DND-41 (cell line): ENCODE measurements around the gene FAAH.

Source experiments
- ATAC-seq: fragments of 200-7000 bp; cut with Tn5 transposase; 3 replicates; pipeline ENCODE4 v1.9.1; 2021; ENCODE audit warnings: low read depth; ENCODE audit not compliant: insufficient read depth
- DNase-seq: peaks from one replicate; pipeline ENCODE4 v3.0.0-alpha.2; 2020
- H2AFZ ChIP-seq: 2 replicates; pipeline ENCODE4 v1.6.0; 2012; ENCODE audit warnings: low read depth, low read length
- H3K27ac ChIP-seq: 2 replicates; pipeline ENCODE4 v1.5.1; 2012; ENCODE audit warnings: low read length, inconsistent platforms
- H3K27me3 ChIP-seq: fragments of 200-600 bp; sonication (generic); 2 replicates; pipeline ENCODE4 v1.6.0; 2012; ENCODE audit warnings: low read length, mild to moderate bottlenecking, inconsistent platforms; ENCODE audit not compliant: insufficient read depth, poor library complexity
- H3K36me3 ChIP-seq: 2 replicates; pipeline ENCODE4 v1.5.1; 2012; ENCODE audit warnings: low read length, inconsistent platforms; ENCODE audit not compliant: insufficient read depth
- H3K4me1 ChIP-seq: 2 replicates; pipeline ENCODE4 v1.5.1; 2012; ENCODE audit warnings: mild to moderate bottlenecking, low read length; ENCODE audit not compliant: insufficient read depth
- H3K4me2 ChIP-seq: 2 replicates; pipeline ENCODE4 v1.6.0; 2012; ENCODE audit warnings: mild to moderate bottlenecking, moderate library complexity, low read length, inconsistent platforms; ENCODE audit not compliant: insufficient read depth
- H3K4me3 ChIP-seq, 2 experiments: fragments of 200-600 bp in 1 of 2; shearing (Covaris generic) in 1 of 2; 2 replicates each; pipeline ENCODE4 v1.5.1; 2012 to 2016; ENCODE audit warnings: inconsistent platforms in 2 of 2, low read length in 2 of 2, mild to moderate bottlenecking in 2 of 2, low read depth in 1 of 2, moderate library complexity in 1 of 2
- H3K79me2 ChIP-seq: 2 replicates; pipeline ENCODE4 v1.6.0; 2012; ENCODE audit warnings: low read length, inconsistent platforms; ENCODE audit not compliant: insufficient read depth
- H3K9ac ChIP-seq: 2 replicates; pipeline ENCODE4 v1.6.0; 2012; ENCODE audit warnings: low read depth, mild to moderate bottlenecking, inconsistent platforms, low read length, moderate library complexity
- H3K9me3 ChIP-seq: 2 replicates; pipeline ENCODE4 v1.5.1; 2012; ENCODE audit warnings: low read length, moderate library complexity, mild to moderate bottlenecking, inconsistent platforms; ENCODE audit not compliant: insufficient read depth, severe bottlenecking
- H4K20me1 ChIP-seq: 2 replicates; pipeline ENCODE4 v1.6.0; 2012; ENCODE audit warnings: low read length; ENCODE audit not compliant: insufficient read depth
- CTCF ChIP-seq: IDR thresholded peaks from 2 replicates; pipeline ENCODE4 v1.5.1; 2012; ENCODE audit warnings: borderline replicate concordance, low read length, moderate library complexity, mild to moderate bottlenecking; ENCODE audit not compliant: poor library complexity, severe bottlenecking; ENCODE audit errors: extremely low read depth
- EZH2 ChIP-seq: IDR thresholded peaks from 3 replicates; pipeline ENCODE4 v1.6.1; 2012; ENCODE audit warnings: borderline replicate concordance, low read depth, mild to moderate bottlenecking, moderate library complexity, low read length, inconsistent platforms; ENCODE audit not compliant: severe bottlenecking

FAAH gene

GRCh38 chr1:46440478-46440877, 46.4 kb downstream of the FAAH start:
- Histone ChIP-seq H3K4me1 (peaks cover 9% of the 10 kb centered on the region), H3K79me2 (no peaks in the 10 kb centered on the region), H3K27ac (no peak overlapping the region), H4K20me1 (no peaks in the 10 kb centered on the region), H3K4me2 (no peak overlapping the region), H2AFZ (no peak overlapping the region), H3K36me3 (no peaks in the 10 kb centered on the region), H3K4me3 (no peak overlapping the region), H3K27me3 (no peaks in the 10 kb centered on the region), H3K9me3 (no peaks in the 10 kb centered on the region), H3K9ac (no peak overlapping the region)
- ATAC-seq: no peak
- no peak for DNase-seq
- TF ChIP-seq EZH2: no peak

GRCh38 chr1:46442317-46443161, 48.4 kb downstream of the FAAH start:
- Histone ChIP-seq H3K9ac (peak overlapping the region; percentile 37), H3K79me2 (no peaks in the 10 kb centered on the region), H3K9me3 (no peaks in the 10 kb centered on the region), H3K36me3 (no peaks in the 10 kb centered on the region), H3K4me3 (peak overlapping the region; percentile 10 to 57; a peak in 3 of 4 replicates), H3K27me3 (no peaks in the 10 kb centered on the region), H4K20me1 (no peaks in the 10 kb centered on the region), H3K4me1 (peaks cover 9% of the 10 kb centered on the region), H3K4me2 (peak overlapping the region; percentile 78), H2AFZ (peak overlapping the region; percentile 77), H3K27ac (no peak overlapping the region)
- TF ChIP-seq EZH2 (no peak), CTCF (peak; percentile 80)
- peak; percentile 65 for DNase-seq
- ATAC-seq: peak; percentile 78

DNA sequence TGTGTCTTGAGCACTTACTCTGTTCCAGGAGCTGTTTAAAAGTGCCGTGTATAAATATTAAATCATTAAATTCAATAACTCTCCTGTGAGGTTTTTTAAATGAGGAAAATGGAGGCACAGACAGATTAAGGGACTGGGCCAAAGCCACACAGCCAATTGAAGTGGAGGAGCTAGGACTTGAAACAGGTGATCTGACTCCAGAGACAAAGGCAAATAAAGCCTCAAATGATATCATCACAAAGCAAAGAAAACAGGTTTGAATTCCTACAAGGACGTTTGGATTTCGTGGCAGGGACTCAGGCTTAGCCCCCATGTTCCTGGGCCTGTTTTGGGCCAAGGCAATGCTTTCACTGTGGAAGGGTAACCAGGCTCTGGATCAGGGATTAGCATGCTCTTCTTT, 50.3 kb downstream of the FAAH start:
- peaks cover 9% of the 10 kb centered on the region for H3K4me1 ChIP-seq
- H2AFZ ChIP-seq: no peak overlapping the region
- no peaks in the 10 kb centered on the region for H3K9me3 ChIP-seq
- H3K27ac ChIP-seq: no peak overlapping the region
- TF ChIP-seq CTCF: no peak
- no peak for TF ChIP-seq EZH2
- H3K4me3 ChIP-seq: no peak overlapping the region
- no peak for ATAC-seq
- DNase-seq: no peak
- H3K4me2 ChIP-seq: no peak overlapping the region
- no peak overlapping the region for H3K9ac ChIP-seq
- H4K20me1 ChIP-seq: no peaks in the 10 kb centered on the region
- no peaks in the 10 kb centered on the region for H3K79me2 ChIP-seq
- H3K27me3 ChIP-seq: no peaks in the 10 kb centered on the region
- no peaks in the 10 kb centered on the region for H3K36me3 ChIP-seq

DNA sequence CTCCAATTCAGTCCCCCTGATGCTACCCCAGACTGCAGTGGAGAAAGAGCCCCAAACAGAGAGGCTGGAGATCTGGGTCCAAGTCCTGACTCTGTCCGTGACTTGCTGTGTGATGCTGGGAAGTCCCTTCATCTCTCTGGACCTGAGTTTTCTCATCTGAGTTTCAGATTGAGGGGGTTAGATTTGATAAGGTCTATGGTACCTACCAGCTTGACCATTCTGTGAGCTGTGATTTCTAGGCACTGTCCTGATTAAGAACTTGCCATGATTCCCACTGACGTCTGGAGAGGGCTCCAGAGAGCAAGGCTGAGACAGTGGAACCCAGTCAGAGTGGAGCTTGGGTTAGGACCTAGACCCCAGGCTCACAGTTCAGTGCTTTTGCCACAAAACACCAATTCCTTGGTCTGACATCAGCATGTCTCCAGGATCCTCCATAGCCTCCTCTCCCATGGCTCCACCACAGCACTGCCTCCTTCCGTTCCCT, 51.7 kb downstream of the FAAH start:
- no peak overlapping the region for H3K4me2 ChIP-seq
- no peak overlapping the region for H3K9ac ChIP-seq

More for the DNA sequence above, 51.7 kb downstream of the FAAH start:
- no peak overlapping the region for H3K27ac ChIP-seq
- TF ChIP-seq EZH2: no peak
- peak; percentile 10 for TF ChIP-seq CTCF
- H3K9me3 ChIP-seq: no peaks in the 10 kb centered on the region
- no peaks in the 10 kb centered on the region for H3K36me3 ChIP-seq
- ATAC-seq: no peak
- no peak overlapping the region for H3K4me3 ChIP-seq
- H4K20me1 ChIP-seq: no peaks in the 10 kb centered on the region
- H2AFZ ChIP-seq: no peak overlapping the region
- H3K4me1 ChIP-seq: peaks cover 9% of the 10 kb centered on the region
- no peak for DNase-seq
- no peaks in the 10 kb centered on the region for H3K27me3 ChIP-seq
- H3K79me2 ChIP-seq: no peaks in the 10 kb centered on the region
